GM21528 (cell line): ENCODE results near the gene SRSF9.
"Not testable (repeated sequence)": the region's sequence is repeated elsewhere in the genome, so short reads cannot be mapped to it uniquely, and the experiment has no call there.

Experiments
- ATAC-seq: cut with Tn5 transposase; IDR thresholded peaks from one replicate; pipeline ENCODE4 v1.9.1; 2021; ENCODE audit warnings: mild to moderate bottlenecking, moderate library complexity; ENCODE audit not compliant: unreplicated experiment, low FRiP score

SRSF9 gene

GRCh38 chr12:120469450-120470149 is at the start of gene SRSF9:
SRSF9 (minus strand) TSS chr12:120469748; CDS start chr12:120469609, 139 bp downstream.
- peak; percentile 88 for ATAC-seq

GRCh38 chr12:120519324-120519723 is 49.8 kb upstream of the SRSF9 start:
- not testable (repeated sequence) for ATAC-seq

DNA sequence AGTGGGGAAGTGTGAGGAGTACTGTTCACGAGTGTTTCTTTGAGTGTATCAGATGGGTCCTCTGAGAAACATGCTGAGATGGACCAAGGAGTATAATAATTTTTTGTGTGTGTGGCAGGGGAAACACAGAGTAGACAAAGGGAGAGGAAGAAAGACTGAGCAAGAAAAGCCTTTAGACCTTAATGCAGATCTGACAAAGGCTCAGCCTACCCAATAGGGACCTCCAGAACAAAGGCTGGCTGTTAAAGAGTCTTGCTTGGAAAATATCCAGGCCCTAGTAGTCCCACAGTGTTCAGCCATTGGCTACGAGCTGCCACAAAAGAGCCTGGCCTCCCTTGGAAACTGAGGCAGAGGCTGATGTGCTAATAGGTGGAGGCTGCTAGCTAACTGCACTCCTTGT is 45.9 kb upstream of the SRSF9 start:
- ATAC-seq: no peak

DNA sequence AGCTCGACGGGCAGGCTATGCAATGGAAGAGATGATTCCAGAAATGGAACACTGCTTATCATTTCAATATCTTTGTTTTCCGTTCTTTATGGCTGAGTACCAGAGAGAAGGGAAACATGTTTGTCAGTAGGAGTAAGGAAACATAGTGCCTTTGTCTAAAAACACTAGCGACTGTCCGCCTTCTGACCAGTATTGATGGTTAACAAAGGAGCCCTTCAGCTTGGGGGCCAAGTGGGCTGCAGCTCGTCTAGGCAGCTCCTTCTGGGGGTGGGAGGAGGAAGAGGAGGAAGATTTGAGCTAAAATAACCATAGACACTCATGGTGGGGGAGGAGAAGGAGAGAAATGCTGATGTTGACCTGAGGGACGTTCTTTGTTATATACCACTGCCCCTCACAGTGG is 44.5 kb upstream of the SRSF9 start:
- no peak for ATAC-seq

GRCh38 chr12:120508537-120508936 is 39.0 kb upstream of the SRSF9 start:
- no peak for ATAC-seq

GRCh38 chr12:120504587-120504986 is 35.0 kb upstream of the SRSF9 start:
- no peak for ATAC-seq

GRCh38 chr12:120500581-120500980 is 31.0 kb upstream of the SRSF9 start:
- no peak for ATAC-seq

DNA sequence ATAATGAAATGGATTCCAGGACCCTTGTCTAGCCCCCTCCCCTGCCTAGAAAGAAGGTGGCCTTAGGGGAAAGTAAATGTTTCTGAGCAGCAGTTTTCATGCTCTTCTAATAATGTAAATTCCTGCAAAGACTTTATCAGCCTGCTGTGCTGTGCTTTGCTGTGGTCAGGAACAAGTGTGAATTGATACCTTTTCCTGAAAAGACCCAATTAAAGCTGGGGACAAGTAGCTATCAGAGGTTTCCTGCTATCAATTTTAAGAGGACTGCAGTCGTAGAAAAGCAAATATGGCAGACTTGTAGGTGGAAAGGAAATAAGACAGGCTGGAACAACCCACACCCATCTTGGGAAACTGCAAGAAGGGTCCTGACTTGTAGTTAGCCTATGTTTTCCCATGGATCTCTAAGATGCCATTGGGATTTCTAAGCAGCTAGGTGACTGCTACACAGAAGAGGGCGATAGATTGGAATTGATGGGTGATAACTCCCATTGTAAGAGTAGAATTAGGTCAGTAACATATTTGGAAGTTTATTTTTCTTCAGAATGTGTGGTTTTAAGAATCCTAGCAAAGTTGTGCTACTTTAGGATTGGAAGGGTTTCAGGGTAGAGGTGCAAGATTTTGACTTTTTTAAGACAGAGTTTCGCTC is 29.4 kb upstream of the SRSF9 start:
- no peak for ATAC-seq

DNA sequence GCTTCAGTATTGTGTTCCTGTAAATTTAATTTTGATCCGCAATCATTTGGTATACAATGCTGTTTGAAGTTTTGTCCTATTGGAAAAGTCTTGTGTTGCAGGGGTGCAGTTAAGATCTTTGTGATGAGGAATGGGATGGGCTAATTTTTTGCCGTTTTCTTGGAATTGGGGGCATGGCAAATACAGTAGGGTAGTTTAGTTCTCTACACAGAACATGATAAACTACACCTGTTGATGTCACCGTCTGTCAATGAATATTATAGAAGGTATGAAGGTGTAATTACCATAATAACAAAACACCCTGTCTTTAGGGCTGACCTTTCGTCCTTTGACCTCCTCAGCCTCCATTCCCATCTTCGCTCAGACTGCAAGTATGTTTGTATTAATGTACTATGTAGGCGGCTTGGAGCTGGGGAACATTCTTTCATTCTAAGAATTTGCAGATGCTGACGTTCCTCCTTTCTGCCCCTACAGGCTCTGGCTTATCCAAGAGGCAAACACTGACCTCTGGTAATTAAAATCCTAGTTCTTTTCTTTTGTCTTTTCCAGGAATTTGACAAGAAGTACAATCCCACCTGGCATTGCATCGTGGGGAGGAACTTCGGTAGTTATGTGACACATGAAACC is 28.1 kb upstream of the SRSF9 start:
- ATAC-seq: no peak

DNA sequence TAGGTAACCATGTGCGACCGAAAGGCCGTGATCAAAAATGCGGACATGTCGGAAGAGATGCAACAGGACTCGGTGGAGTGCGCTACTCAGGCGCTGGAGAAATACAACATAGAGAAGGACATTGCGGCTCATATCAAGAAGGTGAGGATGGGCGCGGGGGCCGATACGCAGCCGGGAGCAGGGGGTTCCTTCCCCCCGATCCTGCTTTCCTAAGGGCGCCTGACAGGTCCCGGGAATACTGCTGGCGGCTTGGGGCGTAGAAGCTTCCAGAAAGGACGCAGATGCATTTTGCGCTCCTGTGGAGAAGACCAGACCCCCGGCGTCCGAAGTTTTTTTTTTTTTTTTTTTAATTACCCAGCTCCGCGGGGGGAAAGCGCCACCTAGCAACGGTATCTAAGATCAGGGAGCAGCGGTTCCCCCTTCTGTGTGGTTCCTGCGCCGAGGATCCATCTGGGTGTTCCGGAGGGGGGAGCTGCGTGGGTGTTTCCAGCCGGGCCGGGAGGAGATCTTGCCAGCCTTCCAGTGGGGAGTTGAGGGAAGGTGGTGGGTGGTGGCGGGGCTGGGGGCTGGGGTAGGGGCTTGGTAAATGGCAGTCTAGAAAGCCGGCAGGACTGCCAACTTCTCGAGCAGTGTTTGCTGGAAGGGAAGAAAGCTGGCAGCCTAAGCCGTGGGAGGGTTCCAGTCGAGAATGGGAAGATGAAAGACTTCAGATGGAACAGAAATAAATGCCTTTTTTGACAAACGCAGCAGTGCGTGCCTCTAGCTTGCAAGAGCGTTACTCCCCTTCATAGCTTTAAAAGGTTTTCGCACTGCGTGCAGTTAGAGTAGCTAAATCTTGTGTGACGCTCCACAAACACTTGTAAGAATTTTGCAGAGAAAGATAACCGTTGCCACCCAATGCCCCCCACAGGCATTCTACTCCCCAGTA is 27.1 kb upstream of the SRSF9 start:
- peak; percentile 8 for ATAC-seq

DNA sequence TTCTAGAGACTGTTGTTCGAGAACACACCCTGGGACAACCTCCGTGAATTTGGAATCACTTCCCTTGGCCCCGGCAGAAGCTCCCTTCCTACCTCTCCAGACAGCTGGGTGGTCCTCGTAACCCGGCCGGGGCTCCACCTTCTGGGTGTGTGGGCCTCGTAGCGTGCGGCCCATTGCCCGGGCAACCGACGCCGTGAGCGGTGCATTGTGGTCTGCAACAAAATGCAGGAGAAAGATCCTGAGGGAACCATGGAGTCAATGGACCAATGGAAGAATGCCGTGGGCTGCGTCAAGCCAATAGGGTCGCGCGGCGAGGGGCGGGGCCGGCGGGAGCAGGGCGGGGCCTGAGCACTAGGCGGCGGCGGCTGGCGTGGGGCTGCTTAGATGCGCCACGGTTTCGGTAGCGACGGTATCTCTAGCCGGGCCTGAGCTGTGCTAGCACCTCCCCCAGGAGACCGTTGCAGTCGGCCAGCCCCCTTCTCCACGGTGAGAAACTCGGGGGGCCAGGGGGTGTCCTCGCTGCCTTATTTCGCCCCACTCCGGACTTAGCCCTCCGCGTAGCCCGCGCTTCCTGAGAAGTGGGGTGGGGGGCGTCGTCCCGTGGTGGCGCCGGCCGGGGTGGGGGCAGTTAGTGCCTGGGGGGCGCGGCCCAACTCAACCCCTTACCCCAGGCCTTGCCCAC is 26.3 kb upstream of the SRSF9 start, which contains the start of gene DYNLL1:
DYNLL1 (plus strand) TSS at position 383 of the 682 bp plus-strand sequence. CDS start 309 bp downstream, outside the sequence.
- ATAC-seq: peak; percentile 93

DNA sequence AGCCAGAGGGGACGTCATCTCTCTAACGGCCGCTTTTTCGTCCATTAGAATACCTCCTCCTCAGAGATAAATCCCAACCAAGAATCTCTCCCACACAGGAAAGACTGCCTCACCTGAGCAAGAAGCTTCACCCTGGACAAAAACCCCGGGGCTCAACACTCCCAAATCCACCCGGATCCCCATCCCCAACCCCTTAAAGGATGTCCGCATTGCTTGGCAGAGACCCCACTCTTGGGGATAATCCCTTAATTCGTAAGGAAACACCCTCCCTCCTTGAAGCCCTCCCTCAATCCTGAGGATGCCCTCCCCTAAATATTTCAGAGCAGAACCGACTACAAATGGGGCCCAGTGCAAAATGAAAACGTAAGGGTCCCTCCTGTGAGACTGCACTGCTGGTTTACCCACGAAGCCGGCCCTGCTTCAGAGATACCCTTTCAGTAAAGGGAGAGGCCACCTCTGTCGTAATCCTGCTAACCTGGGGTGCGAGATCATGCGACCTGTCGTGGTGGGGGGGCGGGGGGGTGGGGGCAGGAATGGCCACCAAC is 25.7 kb upstream of the SRSF9 start:
- peak; percentile 22 for ATAC-seq

- ATAC-seq: no peak
These were observed 21.4 kb upstream of the SRSF9 start for GRCh38 chr12:120490833-120491512.

- no peak for ATAC-seq
These were observed 20.8 kb upstream of the SRSF9 start for GRCh38 chr12:120490325-120490724.

GRCh38 chr12:120489018-120489417 is 19.5 kb upstream of the SRSF9 start:
- no peak for ATAC-seq

DNA sequence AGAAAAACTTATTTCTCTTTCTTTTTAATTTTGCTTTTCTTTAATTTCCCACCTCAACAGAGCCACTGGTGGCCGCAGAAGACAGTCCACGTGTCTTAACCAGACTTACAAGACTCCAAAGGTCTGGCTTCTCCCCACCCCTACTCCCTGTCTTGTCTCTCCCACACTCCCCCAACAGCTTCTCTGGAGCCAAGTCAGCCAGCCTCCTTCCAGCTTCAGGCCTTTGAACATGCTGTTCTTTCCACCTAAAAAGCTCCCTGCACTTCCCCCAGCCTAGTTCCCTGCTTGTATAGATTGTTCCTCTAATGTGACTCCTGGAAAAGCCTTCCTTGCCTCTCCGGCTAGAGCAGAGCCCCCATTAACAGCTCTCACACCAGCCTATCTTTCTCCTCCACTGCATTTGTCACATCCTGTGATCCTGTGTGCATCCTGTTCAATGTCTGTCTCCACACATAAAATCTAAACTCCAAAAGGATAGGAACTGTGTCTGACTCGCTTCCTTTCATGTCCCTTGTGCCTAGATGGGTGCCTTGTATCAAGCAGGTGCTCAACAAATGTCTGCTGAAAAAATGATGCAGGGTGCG is 18.6 kb upstream of the SRSF9 start:
- no peak for ATAC-seq

DNA sequence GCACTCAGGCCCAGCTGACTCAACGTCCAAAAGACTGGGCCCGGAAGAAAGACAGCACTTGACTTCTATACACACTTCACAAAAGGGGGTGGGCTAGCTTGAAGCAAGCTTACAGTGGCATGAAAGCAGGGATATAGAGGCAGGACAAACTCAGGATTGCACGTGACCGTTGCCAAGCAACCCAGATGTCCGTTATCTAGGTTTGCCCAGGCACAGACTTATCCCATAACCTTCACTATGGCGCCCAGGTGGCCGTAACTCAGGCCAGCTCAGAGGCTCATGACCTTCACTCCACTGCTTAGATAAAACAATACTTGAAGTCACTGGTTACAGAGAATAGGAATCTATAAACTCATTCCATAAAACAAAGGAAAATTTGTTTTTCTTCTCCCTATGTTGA is 18.0 kb upstream of the SRSF9 start:
- not testable (repeated sequence) for ATAC-seq

GRCh38 chr12:120485961-120486881 is 16.7 kb upstream of the SRSF9 start:
- ATAC-seq: no peak
